Gastrocnemius medialis (tissue), 4 donors: ENCODE results near the gene RGS14. TPM values are rescaled to one million over a fixed set of nuclear protein-coding genes. Genes with fewer than 3 reads are reported as not detected.

Experiments used
- ATAC-seq, 2 donors: fragments of 150-250 bp; one replicate each; pipeline ENCODE4 v1.9.1; 2016
- DNase-seq, 2 donors: peaks; one replicate each; pipeline ENCODE4 v3.0.0-alpha.2; 2019
- H3K27ac ChIP-seq, 4 donors: fragments of 200-600 bp; sonication (generic); 1 replicate in 1 of 4; 2 replicates in 3 of 4; pipeline ENCODE4 v1.5.1; 2016 to 2018; ENCODE audit warnings: mild to moderate bottlenecking in 2 of 4, moderate library complexity in 1 of 4
- H3K27me3 ChIP-seq, 3 donors: fragments of 200-600 bp; sonication (generic) in 2 of 3; 1 replicate in 1 of 3; 2 replicates in 2 of 3; pipeline versions ENCODE4 v1.5.1 to v1.6.0; 2016 to 2019; ENCODE audit warnings: mild to moderate bottlenecking in 1 of 3, moderate library complexity in 1 of 3
- H3K36me3 ChIP-seq, 2 donors: fragments of 200-600 bp; sonication (generic) in 1 of 2; one replicate each; pipeline ENCODE4 v1.5.1; 2017 to 2018
- H3K4me1 ChIP-seq, 2 donors: fragments of 200-600 bp; sonication (generic) in 1 of 2; one replicate each; pipeline ENCODE4 v1.5.1; 2016 to 2017; ENCODE audit warnings: mild to moderate bottlenecking in 2 of 2
- H3K4me3 ChIP-seq, 4 donors: fragments of 200-600 bp; sonication (generic) in 3 of 4; 1 replicate in 1 of 4; 2 replicates in 3 of 4; pipeline ENCODE4 v1.5.1; 2016 to 2019; ENCODE audit warnings: mild to moderate bottlenecking in 2 of 4
- H3K9me3 ChIP-seq, 3 donors: fragments of 200-600 bp; sonication (generic) in 2 of 3; 1 replicate in 1 of 3; 2 replicates in 2 of 3; pipeline ENCODE4 v1.5.1; 2016 to 2019
- POLR2A ChIP-seq, 2 donors: fragments of 450-650 bp; IDR thresholded peaks; one replicate each; pipeline ENCODE4 v1.6.1; 2017; ENCODE audit warnings: antibody characterized with exemption in 2 of 2, mild to moderate bottlenecking in 2 of 2, moderate library complexity in 2 of 2
- in situ Hi-C, 4 donors: fragments of 200-750 bp; cut with MboI; loops; one replicate each; pipeline versions ENCODE4 v1.15.0 to v1.8.0; 2017; ENCODE audit warnings: low sequenced_read_pairs in 4 of 4
- intact Hi-C: fragments of 100-400 bp; cut with DNase I; formaldehyde crosslinking; loops from one replicate; pipeline ENCODE4 v1.15.1; 2023; ENCODE audit warnings: low total_unique reads
- total RNA-seq, 4 donors: library from RNA; depleted of rRNA; stranded (reverse); fragments of >200 nt; gene quantifications; one replicate each; pipeline versions ENCODE4 v1.1.0 to v1.2.3, GENCODE V29; 2016
- TF ChIP-seq, protein P1 (sequence below), 5 experiments: fragments of 450-650 bp in 3 of 5; fragments of 200-600 bp in 2 of 5; sonication (generic) in 2 of 5; IDR thresholded peaks in 4 of 5; conservative IDR thresholded peaks in 1 of 5; 1 replicate in 4 of 5; 2 replicates in 1 of 5; pipeline ENCODE4 v1.5.1; 2016 to 2019; ENCODE audit warnings: antibody characterized with exemption in 5 of 5, mild to moderate bottlenecking in 3 of 5, moderate library complexity in 3 of 5

The RGS14 gene
- total RNA-seq, 4 donors from 2014 or later, result 1.6 to 25.9 (median 5.0) TPM

DNA sequence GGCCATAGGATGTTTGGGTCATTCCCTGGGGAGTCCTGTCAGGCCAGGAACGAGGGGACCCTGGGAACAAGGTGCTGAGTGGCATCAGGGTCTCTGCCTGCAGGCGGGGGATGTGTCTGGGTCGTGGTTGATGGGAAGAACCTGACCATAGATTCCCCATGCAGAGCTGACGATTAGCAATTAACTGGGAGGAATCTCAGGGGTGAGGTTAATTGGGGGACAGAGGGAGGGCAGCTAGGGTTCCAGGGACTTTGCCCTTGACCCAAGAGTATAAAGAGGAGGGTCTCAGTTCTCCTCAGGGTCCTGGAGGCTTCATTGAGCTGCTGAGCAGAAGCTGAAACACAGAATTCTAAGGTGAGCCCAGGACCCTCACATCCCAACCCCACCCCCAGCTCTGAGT lies 26.4 kb downstream of the RGS14 start, which contains the start of gene SLC34A1:
SLC34A1 (plus strand) TSS at position 301 of the 400 bp plus-strand sequence. CDS start 1,308 bp downstream, outside the sequence.
- Histone ChIP-seq H3K27me3 (no peaks in the 10 kb centered on the region), H3K4me3 (no peak within 1 kb of the TSS), H3K9me3 (no peaks in the 10 kb centered on the region), H3K4me1 (peaks cover 4 to 10% of the 10 kb centered on the region in 2 donors), H3K36me3 (no peaks in the 10 kb centered on the region), H3K27ac (no peak within 1 kb of the TSS)
- in situ Hi-C loops, result loop anchor here in 2 of 4 donors (10.0 to 25.0 kb wide), 2 partner anchors 121 to 128 kb away; partner anchors contain the start of genes DOK3 (in 2 of the 2) and DDX41 (in 1 of the 2)
- intact Hi-C loops, result no loop called here
- no peak for ATAC-seq
- TF ChIP-seq, protein P1, sequence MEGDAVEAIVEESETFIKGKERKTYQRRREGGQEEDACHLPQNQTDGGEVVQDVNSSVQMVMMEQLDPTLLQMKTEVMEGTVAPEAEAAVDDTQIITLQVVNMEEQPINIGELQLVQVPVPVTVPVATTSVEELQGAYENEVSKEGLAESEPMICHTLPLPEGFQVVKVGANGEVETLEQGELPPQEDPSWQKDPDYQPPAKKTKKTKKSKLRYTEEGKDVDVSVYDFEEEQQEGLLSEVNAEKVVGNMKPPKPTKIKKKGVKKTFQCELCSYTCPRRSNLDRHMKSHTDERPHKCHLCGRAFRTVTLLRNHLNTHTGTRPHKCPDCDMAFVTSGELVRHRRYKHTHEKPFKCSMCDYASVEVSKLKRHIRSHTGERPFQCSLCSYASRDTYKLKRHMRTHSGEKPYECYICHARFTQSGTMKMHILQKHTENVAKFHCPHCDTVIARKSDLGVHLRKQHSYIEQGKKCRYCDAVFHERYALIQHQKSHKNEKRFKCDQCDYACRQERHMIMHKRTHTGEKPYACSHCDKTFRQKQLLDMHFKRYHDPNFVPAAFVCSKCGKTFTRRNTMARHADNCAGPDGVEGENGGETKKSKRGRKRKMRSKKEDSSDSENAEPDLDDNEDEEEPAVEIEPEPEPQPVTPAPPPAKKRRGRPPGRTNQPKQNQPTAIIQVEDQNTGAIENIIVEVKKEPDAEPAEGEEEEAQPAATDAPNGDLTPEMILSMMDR (IDR thresholded peaks at IDR 0.05 in 4 of 5, conservative IDR thresholded peaks at IDR 0.05 in 1 of 5), result no peak
- no peak for TF ChIP-seq POLR2A (IDR thresholded peaks at IDR 0.05)
- no peak for DNase-seq

DNA sequence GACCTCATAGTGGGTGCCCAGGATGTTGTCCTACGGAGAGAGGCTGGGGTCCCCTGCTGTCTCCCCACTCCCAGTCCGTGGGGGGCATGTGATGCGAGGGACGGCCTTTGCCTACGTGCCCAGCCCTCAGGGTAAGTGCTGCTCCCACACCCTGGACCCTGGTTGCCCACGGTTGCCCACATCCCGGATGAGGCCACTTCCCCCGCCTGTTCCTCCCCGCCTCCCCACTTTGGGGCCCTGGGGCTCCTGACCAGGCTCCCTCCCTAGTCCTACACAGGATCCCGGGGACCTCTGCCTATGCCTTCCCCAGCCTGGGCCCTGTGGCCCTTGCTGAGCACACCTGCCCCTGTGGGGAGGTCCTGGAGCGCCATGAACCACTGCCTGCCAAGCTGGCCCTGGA lies 28.0 kb downstream of the RGS14 start:
- Histone ChIP-seq H3K4me1 (peaks cover 4 to 9% of the 10 kb centered on the region in 2 donors), H3K36me3 (no peaks in the 10 kb centered on the region), H3K27ac (no peak overlapping the region), H3K9me3 (no peaks in the 10 kb centered on the region), H3K27me3 (no peaks in the 10 kb centered on the region), H3K4me3 (no peak overlapping the region)
- no peak for ATAC-seq
- DNase-seq, result no peak
- intact Hi-C loops (no loop called here), in situ Hi-C loops (loop anchor here in 2 of 4 donors (10.0 to 25.0 kb wide), 2 partner anchors 119 to 127 kb away; partner anchors contain the start of genes DOK3 (in 2 of the 2) and DDX41 (in 1 of the 2))
- no peak for TF ChIP-seq POLR2A (IDR thresholded peaks at IDR 0.05)
- TF ChIP-seq, protein P1 (IDR thresholded peaks at IDR 0.05 in 4 of 5, conservative IDR thresholded peaks at IDR 0.05 in 1 of 5), result no peak

DNA sequence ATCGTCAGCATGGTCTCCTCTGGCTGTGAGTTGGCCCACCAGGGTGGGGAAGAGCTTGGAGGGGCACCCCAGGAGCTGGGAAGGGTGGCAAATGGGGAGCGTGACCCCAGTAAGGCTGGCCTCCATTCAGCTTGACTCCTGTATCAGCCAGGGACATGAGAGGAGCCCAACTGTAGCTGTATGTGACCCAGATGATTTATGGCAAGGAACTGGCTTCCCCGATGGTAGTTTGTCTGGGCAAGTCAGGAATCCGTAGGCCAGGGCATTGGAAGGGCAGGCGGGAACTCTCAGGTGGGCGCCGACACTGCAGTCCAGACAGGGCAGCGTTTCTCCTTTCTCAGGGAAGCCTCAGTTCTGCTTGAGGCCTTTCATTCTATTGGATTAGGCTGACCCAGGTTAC lies 28.8 kb downstream of the RGS14 start:
- Histone ChIP-seq H3K4me3 (no peak overlapping the region), H3K4me1 (peaks cover under 1 to 2% of the 10 kb centered on the region in 2 donors), H3K36me3 (no peaks in the 10 kb centered on the region), H3K27ac (no peak overlapping the region), H3K27me3 (no peaks in the 10 kb centered on the region), H3K9me3 (no peaks in the 10 kb centered on the region)
- DNase-seq (no peak), ATAC-seq (no peak)
- intact Hi-C loops, result no loop called here
- in situ Hi-C loops, result loop anchor here in 2 of 4 donors (10.0 to 25.0 kb wide), 2 partner anchors 118 to 126 kb away; partner anchors contain the start of genes DOK3 (in 2 of the 2) and DDX41 (in 1 of the 2)
- TF ChIP-seq, protein P1 (IDR thresholded peaks at IDR 0.05 in 4 of 5, conservative IDR thresholded peaks at IDR 0.05 in 1 of 5), result no peak
- TF ChIP-seq POLR2A (IDR thresholded peaks at IDR 0.05), result no peak

DNA sequence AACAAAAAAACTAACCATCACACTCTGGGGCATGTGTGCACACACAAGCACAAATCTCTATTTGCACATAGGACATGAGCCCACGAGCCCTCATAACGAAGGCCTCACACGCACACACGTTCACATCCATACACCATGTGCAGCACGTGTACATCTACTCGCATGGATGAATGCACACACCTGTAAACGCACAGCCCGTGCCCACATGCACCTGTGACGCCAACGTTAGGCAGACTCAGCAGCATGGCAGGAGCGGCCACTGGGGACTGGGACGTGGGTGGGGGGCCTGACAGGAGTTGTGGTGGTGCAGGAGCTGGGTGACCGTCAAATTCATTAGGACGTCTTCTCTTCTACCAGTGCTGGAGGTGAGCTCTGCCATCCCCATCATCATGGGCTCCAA lies 29.7 kb downstream of the RGS14 start:
- H3K9me3 ChIP-seq, result no peaks in the 10 kb centered on the region
- no peak overlapping the region for H3K4me3 ChIP-seq
- ATAC-seq (no peak), DNase-seq (no peak)
- no peaks in the 10 kb centered on the region for H3K36me3 ChIP-seq
- TF ChIP-seq, protein P1 (IDR thresholded peaks at IDR 0.05 in 4 of 5, conservative IDR thresholded peaks at IDR 0.05 in 1 of 5), result no peak
- TF ChIP-seq POLR2A (IDR thresholded peaks at IDR 0.05), result no peak
- H3K4me1 ChIP-seq, result no peaks in the 10 kb centered on the region
- in situ Hi-C loops, result loop anchor here in 2 of 4 donors (10.0 to 25.0 kb wide), 2 partner anchors 117 to 125 kb away; partner anchors contain the start of genes DOK3 (in 2 of the 2) and DDX41 (in 1 of the 2)
- intact Hi-C loops, result no loop called here
- no peaks in the 10 kb centered on the region for H3K27me3 ChIP-seq
- no peak overlapping the region for H3K27ac ChIP-seq
